Ishikawa (cell line): ENCODE results near the gene WDR11.

Source experiments
- CEBPB ChIP-seq: IDR thresholded peaks from 2 replicates; pipeline ENCODE4 v1.6.1; 2012
- CREB1 ChIP-seq: IDR thresholded peaks from 2 replicates; pipeline ENCODE4 v1.6.1; 2012; ENCODE audit warnings: low read depth
- EGR1 ChIP-seq: IDR thresholded peaks from 2 replicates; pipeline ENCODE4 v1.6.1; 2012
- EP300 ChIP-seq: IDR thresholded peaks from 2 replicates; pipeline ENCODE4 v1.6.1; 2012; ENCODE audit warnings: borderline replicate concordance
- FOXM1 ChIP-seq: IDR thresholded peaks from 2 replicates; pipeline ENCODE4 v1.6.1; 2012; ENCODE audit warnings: low read depth, borderline replicate concordance
- MAX ChIP-seq: IDR thresholded peaks from 2 replicates; pipeline ENCODE4 v1.6.1; 2012
- NFIC ChIP-seq: IDR thresholded peaks from 2 replicates; pipeline ENCODE4 v1.6.1; 2012
- RAD21 ChIP-seq: IDR thresholded peaks from 2 replicates; pipeline ENCODE4 v1.6.1; 2012; ENCODE audit warnings: low read depth
- REST ChIP-seq: IDR thresholded peaks from 2 replicates; pipeline ENCODE4 v1.6.1; 2012; ENCODE audit warnings: low read depth, mild to moderate bottlenecking
- TAF1 ChIP-seq: IDR thresholded peaks from 2 replicates; pipeline ENCODE4 v1.6.1; 2012; ENCODE audit warnings: low read depth, mild to moderate bottlenecking
- TCF12 ChIP-seq: IDR thresholded peaks from 2 replicates; pipeline ENCODE4 v1.6.1; 2012; ENCODE audit warnings: low read depth
- TEAD4 ChIP-seq: IDR thresholded peaks from 2 replicates; pipeline ENCODE4 v1.6.1; 2012
- USF1 ChIP-seq: IDR thresholded peaks from 2 replicates; pipeline ENCODE4 v1.6.1; 2012
- YY1 ChIP-seq: IDR thresholded peaks from 2 replicates; pipeline ENCODE4 v1.6.1; 2012; ENCODE audit warnings: low read depth
- ZBTB7A ChIP-seq: IDR thresholded peaks from 2 replicates; pipeline ENCODE4 v1.6.1; 2012; ENCODE audit warnings: low read depth

The WDR11 gene

GRCh38 chr10:120850911-120851865 lies at the start of gene WDR11:
Gene WDR11, plus strand, starts transcription at chr10:120851362. Its CDS starts 59 bp downstream, at chr10:120851421.
- TF ChIP-seq NFIC (peak; percentile 68), MAX (peak; percentile 90), EGR1 (peak; percentile 12; the same call in 1 of the 2 replicates), YY1 (peak; percentile 82), USF1 (peak; percentile 76), REST (no peak), FOXM1 (0 out of 2 replicates have a peak, but pooled peaks have one; percentile 68), CEBPB (peak; percentile 21; the same call in 1 of the 2 replicates), TAF1 (peak; percentile 94), CREB1 (peak; percentile 28; the same call in 1 of the 2 replicates), ZBTB7A (peak; percentile 45; the same call in 1 of the 2 replicates), EP300 (0 out of 2 replicates have a peak, but pooled peaks have one; percentile 51), RAD21 (0 out of 2 replicates have a peak, but pooled peaks have one; percentile 9), TEAD4 (peak; percentile 34; the same call in 1 of the 2 replicates), TCF12 (peak; percentile 92)

GRCh38 chr10:120802935-120803334 lies 48.2 kb upstream of the WDR11 start:
- TF ChIP-seq YY1 (no peak), USF1 (no peak), CEBPB (no peak), NFIC (no peak)

- TF ChIP-seq TCF12 = no peak
- TF ChIP-seq TAF1 = no peak
- TF ChIP-seq TEAD4 = no peak
- TF ChIP-seq RAD21 = no peak
- TF ChIP-seq EGR1 = no peak
- no peak for TF ChIP-seq EP300
- no peak for TF ChIP-seq USF1
- no peak for TF ChIP-seq FOXM1
- no peak for TF ChIP-seq ZBTB7A
- TF ChIP-seq CREB1 = no peak
- no peak for TF ChIP-seq REST
- TF ChIP-seq MAX = no peak
- no peak for TF ChIP-seq CEBPB
- no peak for TF ChIP-seq NFIC
- no peak for TF ChIP-seq YY1
Measured at GRCh38 chr10:120803972-120804371, 47.2 kb upstream of the WDR11 start.

- TF ChIP-seq USF1 = no peak
- TF ChIP-seq CEBPB = no peak
- TF ChIP-seq NFIC = no peak
- TF ChIP-seq MAX = no peak
- no peak for TF ChIP-seq ZBTB7A
- TF ChIP-seq FOXM1 = no peak
- no peak for TF ChIP-seq TAF1
- no peak for TF ChIP-seq EP300
- no peak for TF ChIP-seq TCF12
- no peak for TF ChIP-seq CREB1
- TF ChIP-seq EGR1 = no peak
- no peak for TF ChIP-seq RAD21
- TF ChIP-seq REST = no peak
- no peak for TF ChIP-seq YY1
- no peak for TF ChIP-seq TEAD4
Measured at GRCh38 chr10:120805014-120805812, 45.9 kb upstream of the WDR11 start.
